Activated CD4-positive, alpha-beta memory T cell treated with anti-CD3 and anti-CD28 coated beads, Interleukin-2, amount 10 ng/mL, durations not matched to agents 7 days and 5 days (primary cell): ENCODE data around the gene DENND6A. TPM values are rescaled to one million over a fixed set of nuclear protein-coding genes. Genes with fewer than 3 reads are reported as not detected.

Experiments used
- CTCF ChIA-PET: fragments of 350-600 bp; sonication (Branson Sonifier 250); formaldehyde crosslinking; loops from one replicate; lab custom pipeline; 2021; ENCODE audit warnings: antibody characterized with exemption, inconsistent platforms; lab: Charles Lee
- POLR2A ChIA-PET: fragments of 350-600 bp; sonication (Branson Sonifier 250); formaldehyde crosslinking; loops from one replicate; lab custom pipeline; 2021; ENCODE audit warnings: antibody characterized with exemption; lab: Charles Lee
- DNase-seq: peaks from one replicate; pipeline ENCODE4 v3.0.0-alpha.2; 2020
- H3K27ac Mint-ChIP-seq: one replicate; pipeline ENCODE4 v1.8.0; 2021; ENCODE audit warnings: mild to moderate bottlenecking, mixed read lengths
- H3K27me3 Mint-ChIP-seq: one replicate; pipeline ENCODE4 v1.8.0; 2021; ENCODE audit warnings: mixed read lengths
- H3K36me3 Mint-ChIP-seq: one replicate; pipeline ENCODE4 v1.8.0; 2021; ENCODE audit warnings: low read depth, mixed read lengths
- H3K4me1 Mint-ChIP-seq: one replicate; pipeline ENCODE4 v1.8.0; 2021; ENCODE audit warnings: mixed read lengths
- H3K4me3 Mint-ChIP-seq: one replicate; pipeline ENCODE4 v1.8.0; 2021; ENCODE audit warnings: mild to moderate bottlenecking, mixed read lengths
- H3K9me3 Mint-ChIP-seq: one replicate; pipeline ENCODE4 v1.8.0; 2021; ENCODE audit warnings: mixed read lengths
- total RNA-seq, 2 experiments: library from RNA; stranded (reverse); gene quantifications; one replicate each; pipeline ENCODE4 v1.2.3, GENCODE V29; 2021

DENND6A gene, protein sequence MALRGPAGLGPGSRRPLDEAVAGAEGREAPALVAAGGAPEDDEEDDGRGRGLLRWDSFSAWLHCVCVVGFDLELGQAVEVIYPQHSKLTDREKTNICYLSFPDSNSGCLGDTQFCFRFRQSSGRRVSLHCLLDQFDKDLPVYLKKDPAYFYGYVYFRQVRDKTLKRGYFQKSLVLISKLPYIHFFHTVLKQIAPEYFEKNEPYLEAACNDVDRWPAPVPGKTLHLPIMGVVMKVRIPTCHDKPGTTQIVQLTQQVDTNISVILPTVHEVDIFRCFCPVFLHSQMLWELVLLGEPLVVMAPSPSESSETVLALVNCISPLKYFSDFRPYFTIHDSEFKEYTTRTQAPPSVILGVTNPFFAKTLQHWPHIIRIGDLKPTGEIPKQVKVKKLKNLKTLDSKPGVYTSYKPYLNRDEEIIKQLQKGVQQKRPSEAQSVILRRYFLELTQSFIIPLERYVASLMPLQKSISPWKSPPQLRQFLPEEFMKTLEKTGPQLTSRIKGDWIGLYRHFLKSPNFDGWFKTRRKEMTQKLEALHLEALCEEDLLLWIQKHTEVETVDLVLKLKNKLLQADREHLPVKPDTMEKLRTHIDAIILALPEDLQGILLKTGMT
- total RNA-seq: 10 to 100 TPM; 28.5 to 29.6 TPM

DNA sequence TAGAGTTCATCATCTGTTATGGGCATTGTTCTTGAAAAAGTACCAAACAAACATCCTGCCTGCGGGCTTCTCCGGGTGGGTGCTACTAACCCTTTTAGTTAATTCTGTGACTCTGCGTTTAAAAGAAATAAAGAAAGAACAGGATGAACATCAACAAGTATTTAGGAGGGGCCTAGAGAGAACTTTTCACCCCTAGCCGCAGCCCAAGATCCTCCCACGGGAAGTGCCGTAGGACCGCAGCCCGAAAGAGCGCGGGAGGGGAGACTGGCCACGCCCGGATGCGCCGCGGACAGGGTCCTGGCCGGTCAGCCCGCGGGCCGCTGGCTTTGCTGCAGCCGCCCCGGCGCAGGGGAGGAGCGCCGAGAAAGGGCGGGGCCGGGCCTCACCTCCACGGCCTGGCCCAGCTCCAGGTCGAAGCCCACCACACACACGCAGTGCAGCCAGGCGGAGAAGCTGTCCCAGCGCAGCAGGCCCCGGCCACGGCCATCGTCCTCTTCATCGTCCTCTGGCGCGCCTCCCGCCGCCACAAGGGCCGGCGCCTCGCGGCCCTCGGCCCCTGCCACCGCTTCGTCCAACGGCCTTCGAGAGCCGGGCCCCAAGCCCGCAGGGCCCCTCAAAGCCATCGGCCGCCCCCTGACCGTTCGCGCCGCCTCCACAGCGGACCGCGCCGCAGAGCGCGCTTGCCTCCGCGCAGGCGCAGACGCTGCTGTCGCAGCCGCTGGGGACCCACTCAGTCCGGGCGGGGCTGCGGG, at the start of gene DENND6A:
DENND6A (minus strand) TSS at position 682 of the 752 bp plus-strand sequence; CDS start at position 623, 59 bp downstream.
- Mint-ChIP-seq H3K4me1 (peaks cover 38% of the 10 kb centered on the region), H3K27ac (peak within 1 kb of the TSS; percentile 89)
- CTCF ChIA-PET: interaction anchor here (1.0 to 1.4 kb wide), 4 partner anchors 21 to 96 kb away, joined by 3 to 6 read pairs (median 3); partner anchors contain the start of genes ARF4 and SLMAP

DNA sequence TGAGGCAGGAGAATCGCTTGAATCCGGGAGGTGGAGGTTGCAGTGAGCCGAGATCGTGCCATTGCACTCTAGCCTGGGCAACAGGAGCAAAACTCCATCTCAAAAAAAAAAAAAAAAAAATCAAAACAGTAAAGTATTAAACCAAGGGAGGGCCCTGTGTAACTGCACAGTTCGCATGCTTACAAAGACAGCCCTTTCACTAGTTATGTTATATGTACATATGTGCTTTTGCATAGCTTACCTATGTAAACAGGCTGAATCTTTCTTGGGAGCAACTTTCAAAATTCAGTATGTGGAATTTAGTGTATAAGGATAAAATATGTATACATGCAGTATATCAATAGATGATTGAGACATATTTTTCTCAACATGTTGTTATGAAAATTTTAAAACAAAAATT, 47.1 kb upstream of the DENND6A start:
- H3K9me3 Mint-ChIP-seq: no peaks in the 10 kb centered on the region
- peaks cover 2% of the 10 kb centered on the region for H3K27me3 Mint-ChIP-seq
- ChIA-PET POLR2A (no interaction called here), CTCF (interaction anchor here (1.0 kb wide), 1 partner anchor 16 kb away, joined by 3 read pairs; the partner anchor contains the start of gene SLMAP)
- H3K4me1 Mint-ChIP-seq: no peaks in the 10 kb centered on the region
- H3K36me3 Mint-ChIP-seq: no peaks in the 10 kb centered on the region
- no peak overlapping the region for H3K4me3 Mint-ChIP-seq
- H3K27ac Mint-ChIP-seq: no peak overlapping the region
- DNase-seq: no peak

More for the DNA sequence above, at the start of gene DENND6A:
- H3K4me3 Mint-ChIP-seq: peak within 1 kb of the TSS; percentile 81
- no peaks in the 10 kb centered on the region for H3K9me3 Mint-ChIP-seq
- H3K27me3 Mint-ChIP-seq: peaks cover 2% of the 10 kb centered on the region
- peak; percentile 97 for DNase-seq
- H3K36me3 Mint-ChIP-seq: peaks cover 9% of the 10 kb centered on the region
- POLR2A ChIA-PET: interaction anchor here (0.6 to 1.8 kb wide), 24 partner anchors 10 to 892 kb away, joined by 3 to 29 read pairs (median 3); partner anchors contain the start of genes ARF4, PDE12 and SLMAP

DNA sequence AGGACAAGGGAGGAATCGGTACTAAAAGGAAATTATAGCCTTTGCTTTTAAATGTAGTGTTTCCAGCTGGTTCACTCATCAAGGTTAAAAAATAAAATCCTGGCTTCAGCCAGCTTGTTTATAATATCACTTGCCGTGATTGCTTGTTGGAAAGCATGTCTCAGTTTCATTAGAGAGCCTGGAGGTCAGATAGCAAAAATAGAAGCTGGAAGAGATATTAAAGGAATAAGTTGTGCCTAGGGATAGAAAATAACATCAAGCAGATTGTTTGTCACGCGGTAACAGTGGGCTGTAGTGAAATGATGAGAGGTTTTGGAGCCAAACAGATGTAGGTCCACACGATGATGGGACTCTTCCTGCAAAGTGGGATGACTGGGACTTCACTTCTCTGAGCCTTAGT, 45.5 kb upstream of the DENND6A start:
- no peak overlapping the region for H3K4me3 Mint-ChIP-seq
- no peaks in the 10 kb centered on the region for H3K36me3 Mint-ChIP-seq
- ChIA-PET CTCF (no interaction called here), POLR2A (no interaction called here)
- H3K27ac Mint-ChIP-seq: no peak overlapping the region
- peaks cover 2% of the 10 kb centered on the region for H3K27me3 Mint-ChIP-seq
- no peak for DNase-seq
- no peaks in the 10 kb centered on the region for H3K4me1 Mint-ChIP-seq
- H3K9me3 Mint-ChIP-seq: no peaks in the 10 kb centered on the region

DNA sequence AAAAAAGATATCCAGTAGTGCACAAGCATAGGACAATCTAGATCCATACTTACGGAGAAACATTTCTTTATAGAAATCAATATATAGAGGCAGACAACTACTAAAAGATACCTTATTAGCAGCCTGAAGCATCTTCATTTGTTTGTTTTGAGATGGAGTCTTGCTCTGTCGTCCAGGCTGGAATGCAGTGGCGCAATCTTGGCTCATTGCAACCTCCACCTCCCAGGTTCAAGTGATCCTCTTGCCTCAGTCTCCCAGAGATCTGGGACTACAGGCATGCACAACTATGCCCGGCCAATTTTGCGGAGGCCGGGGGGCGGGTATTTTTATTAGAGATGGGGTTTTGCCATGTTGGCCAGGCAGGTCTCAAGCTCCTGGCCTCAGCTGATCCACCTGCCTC, 45.0 kb upstream of the DENND6A start:
- CTCF ChIA-PET: no interaction called here
- H3K27me3 Mint-ChIP-seq: peaks cover 2% of the 10 kb centered on the region
- POLR2A ChIA-PET: no interaction called here
- DNase-seq: no peak
- H3K4me3 Mint-ChIP-seq: no peak overlapping the region
- no peaks in the 10 kb centered on the region for H3K36me3 Mint-ChIP-seq
- H3K27ac Mint-ChIP-seq: no peak overlapping the region
- no peaks in the 10 kb centered on the region for H3K9me3 Mint-ChIP-seq
- no peaks in the 10 kb centered on the region for H3K4me1 Mint-ChIP-seq

DNA sequence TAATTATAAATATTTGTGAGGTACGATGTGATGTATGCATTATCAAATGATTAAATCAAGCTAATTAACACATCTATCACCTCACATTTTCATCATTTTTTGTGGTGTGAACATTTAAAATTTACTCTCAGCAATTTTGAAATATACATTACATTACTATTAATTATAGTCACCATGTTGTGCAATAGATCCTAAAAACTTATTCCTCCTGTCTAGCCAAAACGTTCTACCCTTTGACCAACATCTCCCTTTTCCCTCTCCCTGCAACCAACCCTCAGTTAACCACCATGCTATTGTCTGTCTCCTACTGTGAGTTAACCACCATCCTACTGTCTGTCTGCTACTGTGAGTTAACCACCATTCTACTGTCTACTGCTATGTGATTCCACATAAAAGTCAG, 42.5 kb upstream of the DENND6A start:
- no peak for DNase-seq
- no peak overlapping the region for H3K4me3 Mint-ChIP-seq
- no peak overlapping the region for H3K27ac Mint-ChIP-seq
- no peaks in the 10 kb centered on the region for H3K9me3 Mint-ChIP-seq
- POLR2A ChIA-PET: no interaction called here
- H3K36me3 Mint-ChIP-seq: no peaks in the 10 kb centered on the region
- CTCF ChIA-PET: no interaction called here
- H3K4me1 Mint-ChIP-seq: no peaks in the 10 kb centered on the region
- peaks cover 2% of the 10 kb centered on the region for H3K27me3 Mint-ChIP-seq

DNA sequence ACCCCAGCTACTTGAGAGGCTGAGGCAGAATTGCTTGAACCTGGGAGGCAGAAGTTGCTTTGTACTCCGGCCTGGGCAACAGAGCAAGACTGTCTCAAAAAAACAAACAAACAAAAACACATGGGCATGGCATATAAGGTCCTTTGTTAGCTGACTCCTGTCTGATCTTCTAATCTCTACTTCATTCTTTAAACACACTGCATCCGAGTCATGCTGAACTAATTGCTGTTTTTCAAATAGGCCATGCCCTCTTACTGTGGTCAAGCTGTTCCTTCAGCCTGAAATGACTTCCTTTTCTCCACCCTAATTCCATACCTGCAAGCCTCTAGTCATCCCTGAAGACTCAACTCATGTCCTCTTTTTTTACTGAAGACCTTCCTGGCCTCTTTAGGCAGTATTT, 40.9 kb upstream of the DENND6A start:
- H3K9me3 Mint-ChIP-seq: no peaks in the 10 kb centered on the region
- POLR2A ChIA-PET: no interaction called here
- no peaks in the 10 kb centered on the region for H3K4me1 Mint-ChIP-seq
- no peaks in the 10 kb centered on the region for H3K36me3 Mint-ChIP-seq
- no peak overlapping the region for H3K27ac Mint-ChIP-seq
- no peak for DNase-seq
- CTCF ChIA-PET: no interaction called here
- H3K27me3 Mint-ChIP-seq: peaks cover 2% of the 10 kb centered on the region
- H3K4me3 Mint-ChIP-seq: no peak overlapping the region

DNA sequence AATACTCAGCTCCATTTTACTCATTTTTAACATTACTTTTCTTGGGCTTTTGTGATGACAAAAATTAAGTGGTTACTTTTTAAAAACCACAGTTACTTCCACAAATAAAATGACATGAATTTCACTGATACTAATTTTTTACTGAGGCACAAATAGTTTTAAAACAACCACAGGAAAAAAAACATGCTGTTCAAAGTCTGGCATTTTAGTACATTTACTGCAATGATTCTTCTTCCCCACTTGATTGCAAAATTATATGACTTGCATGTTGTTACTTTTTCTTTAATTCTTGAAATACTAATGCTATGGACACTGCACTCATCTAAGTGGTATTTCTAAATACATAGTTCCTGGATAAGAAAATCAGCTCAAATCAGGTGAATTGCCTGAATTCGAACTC, 38.4 kb upstream of the DENND6A start:
- no peak overlapping the region for H3K4me3 Mint-ChIP-seq
- H3K9me3 Mint-ChIP-seq: no peaks in the 10 kb centered on the region
- CTCF ChIA-PET: no interaction called here
- H3K27ac Mint-ChIP-seq: no peak overlapping the region
- POLR2A ChIA-PET: no interaction called here
- no peaks in the 10 kb centered on the region for H3K36me3 Mint-ChIP-seq
- peaks cover 4% of the 10 kb centered on the region for H3K27me3 Mint-ChIP-seq
- no peaks in the 10 kb centered on the region for H3K4me1 Mint-ChIP-seq
- no peak for DNase-seq

DNA sequence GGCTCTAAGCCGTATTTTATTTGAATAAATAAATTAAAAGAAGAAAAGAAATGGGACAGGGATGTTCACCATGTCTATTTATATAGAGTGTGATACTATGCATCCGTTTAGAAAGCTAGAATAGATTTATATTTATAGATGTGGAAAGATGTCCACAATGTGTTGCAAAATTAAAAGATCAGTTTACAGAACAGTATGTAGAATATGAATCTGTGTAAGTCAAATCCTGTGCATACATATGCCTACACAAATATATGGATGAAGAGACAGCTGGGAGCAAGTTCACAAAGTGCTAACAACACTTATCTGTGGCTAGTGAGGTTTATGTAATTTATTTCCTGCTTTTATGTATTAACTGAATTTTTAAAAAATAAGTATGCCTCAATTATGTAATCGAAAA, 37.8 kb upstream of the DENND6A start:
- H3K27ac Mint-ChIP-seq: no peak overlapping the region
- CTCF ChIA-PET: no interaction called here
- H3K4me3 Mint-ChIP-seq: no peak overlapping the region
- POLR2A ChIA-PET: no interaction called here
- no peaks in the 10 kb centered on the region for H3K4me1 Mint-ChIP-seq
- peaks cover 4% of the 10 kb centered on the region for H3K27me3 Mint-ChIP-seq
- no peak for DNase-seq
- H3K36me3 Mint-ChIP-seq: no peaks in the 10 kb centered on the region
- no peaks in the 10 kb centered on the region for H3K9me3 Mint-ChIP-seq

DNA sequence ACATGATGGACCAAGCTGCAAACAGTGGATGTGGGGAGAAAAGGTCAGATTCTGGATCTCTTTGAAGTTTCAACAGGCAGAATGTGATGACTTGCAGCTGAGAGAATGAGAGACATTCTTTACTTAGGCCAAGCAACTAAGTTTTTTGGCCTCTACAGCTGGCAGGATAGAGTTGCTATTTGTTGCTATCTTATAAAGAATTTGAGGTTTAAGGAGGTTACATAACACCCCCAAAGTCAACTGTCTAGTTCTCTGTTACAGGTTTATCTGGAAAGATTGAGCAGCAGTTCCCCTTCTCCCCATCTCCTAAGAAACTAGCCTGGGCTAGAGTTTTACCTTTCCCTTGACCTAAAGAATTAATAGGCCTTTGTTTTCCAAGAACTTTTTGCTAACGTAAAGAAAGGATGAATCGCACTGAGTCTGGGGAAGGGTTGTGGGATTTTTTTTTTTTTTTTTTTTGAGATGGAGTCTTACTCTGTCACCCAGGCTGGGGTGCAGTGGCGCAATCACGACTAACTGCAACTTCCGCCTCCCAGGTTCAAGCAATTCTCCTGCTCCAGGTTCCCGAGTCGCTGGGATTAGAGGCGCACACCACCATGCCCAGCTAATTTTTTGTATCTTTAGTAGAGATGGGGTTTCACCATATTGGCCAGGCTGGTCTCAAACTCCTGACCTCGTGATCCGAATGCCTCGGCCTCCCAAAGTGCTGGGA, 36.6 kb upstream of the DENND6A start:
- CTCF ChIA-PET: interaction anchor here (0.6 kb wide), 1 partner anchor 168 kb away, joined by 3 read pairs; no protein-coding TSS in a partner anchor
- H3K27ac Mint-ChIP-seq: no peak overlapping the region
- H3K36me3 Mint-ChIP-seq: no peaks in the 10 kb centered on the region
- POLR2A ChIA-PET: interaction anchor here (0.8 kb wide), 1 partner anchor 28 kb away, joined by 3 read pairs; no protein-coding TSS in a partner anchor
- H3K9me3 Mint-ChIP-seq: no peaks in the 10 kb centered on the region
- no peak for DNase-seq
- no peaks in the 10 kb centered on the region for H3K4me1 Mint-ChIP-seq
- H3K27me3 Mint-ChIP-seq: peaks cover 2% of the 10 kb centered on the region
- H3K4me3 Mint-ChIP-seq: no peak overlapping the region

DNA sequence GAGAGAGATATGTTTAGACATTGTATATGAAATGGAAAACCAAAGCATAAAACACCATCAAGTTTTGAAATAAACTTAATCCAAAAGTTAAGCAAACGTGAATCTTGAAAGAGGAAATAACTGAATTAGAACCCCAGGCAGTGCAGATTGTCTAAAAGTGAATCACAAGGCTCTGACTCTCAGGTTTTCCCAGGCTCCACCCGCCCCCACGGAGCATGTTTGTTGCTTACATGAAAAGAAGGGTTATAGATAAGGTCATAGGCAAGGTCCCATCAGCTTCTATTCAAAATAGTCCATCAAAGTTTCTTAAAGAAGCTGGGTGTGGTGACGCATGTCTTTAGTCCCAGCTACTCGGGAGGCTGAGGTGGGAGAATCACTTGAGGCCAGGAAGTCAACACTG, 34.2 kb upstream of the DENND6A start:
- Mint-ChIP-seq H3K27ac (no peak overlapping the region), H3K4me1 (no peaks in the 10 kb centered on the region), H3K36me3 (no peaks in the 10 kb centered on the region), H3K27me3 (peaks cover 2% of the 10 kb centered on the region), H3K9me3 (no peaks in the 10 kb centered on the region), H3K4me3 (no peak overlapping the region)
- DNase-seq: no peak
- CTCF ChIA-PET: interaction anchor here (0.6 kb wide), 1 partner anchor 531 kb away, joined by 3 read pairs; no protein-coding TSS in a partner anchor
- POLR2A ChIA-PET: no interaction called here

DNA sequence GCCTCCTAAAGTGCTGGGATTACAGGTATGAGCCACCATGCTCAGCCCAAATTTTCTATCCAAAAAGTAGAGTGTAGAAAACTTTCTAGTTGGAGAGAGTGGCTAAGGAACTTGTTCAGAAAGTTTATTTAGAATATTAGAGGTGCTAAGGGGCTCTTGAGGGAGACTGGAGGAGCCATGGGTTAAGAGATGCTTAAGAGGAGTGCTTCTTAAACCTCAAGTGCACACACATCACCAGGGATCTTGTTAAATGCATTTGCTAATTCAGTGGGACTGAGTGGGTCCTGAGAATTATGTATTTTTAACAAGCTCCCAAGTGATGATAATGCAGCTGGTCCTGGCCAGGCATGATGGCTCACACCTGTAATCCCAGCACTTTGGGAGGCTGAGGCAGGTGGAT, 33.5 kb upstream of the DENND6A start:
- CTCF ChIA-PET: interaction anchor here (0.6 kb wide), 1 partner anchor 530 kb away, joined by 3 read pairs; no protein-coding TSS in a partner anchor
- POLR2A ChIA-PET: no interaction called here
- Mint-ChIP-seq H3K4me1 (no peaks in the 10 kb centered on the region), H3K9me3 (no peaks in the 10 kb centered on the region), H3K36me3 (no peaks in the 10 kb centered on the region), H3K4me3 (no peak overlapping the region), H3K27me3 (peaks cover 2% of the 10 kb centered on the region), H3K27ac (no peak overlapping the region)
- no peak for DNase-seq

DNA sequence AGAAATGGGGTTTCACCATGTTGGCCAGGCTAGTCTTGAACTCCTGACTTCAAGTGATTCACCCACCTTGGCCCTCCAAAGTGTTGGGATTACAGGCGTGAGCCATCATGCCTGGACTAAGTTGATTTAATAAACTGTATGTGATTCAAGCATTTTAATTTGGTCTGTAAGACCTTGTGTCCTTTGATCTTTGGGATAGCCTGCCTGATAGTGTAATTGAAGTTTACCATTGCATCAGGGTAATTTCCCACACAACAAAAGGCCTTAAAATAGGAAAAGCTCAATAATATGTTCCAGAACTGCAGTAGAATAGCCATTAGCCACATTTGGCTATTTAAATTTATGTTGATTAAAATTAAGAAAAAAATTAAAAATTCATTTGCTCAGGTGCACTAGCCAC, 25.2 kb upstream of the DENND6A start:
- DNase-seq: no peak
- no peak overlapping the region for H3K27ac Mint-ChIP-seq
- ChIA-PET POLR2A (no interaction called here), CTCF (no interaction called here)
- H3K4me3 Mint-ChIP-seq: no peak overlapping the region
- H3K27me3 Mint-ChIP-seq: peaks cover 2% of the 10 kb centered on the region
- H3K36me3 Mint-ChIP-seq: no peaks in the 10 kb centered on the region
- H3K9me3 Mint-ChIP-seq: no peaks in the 10 kb centered on the region
- no peaks in the 10 kb centered on the region for H3K4me1 Mint-ChIP-seq
